Measurements from ENCODE around the gene MPPED1. TPM values are rescaled to one million over a fixed set of nuclear protein-coding genes. Genes with fewer than 3 reads are reported as not detected.

MPPED1 gene
- total RNA-seq, 1 experiment from 2014 or later, result 0.35 TPM

GRCh38 chr22:43544289-43544673, 132.5 kb downstream of the MPPED1 start (continued):
- TF ChIP-seq, protein P1, sequence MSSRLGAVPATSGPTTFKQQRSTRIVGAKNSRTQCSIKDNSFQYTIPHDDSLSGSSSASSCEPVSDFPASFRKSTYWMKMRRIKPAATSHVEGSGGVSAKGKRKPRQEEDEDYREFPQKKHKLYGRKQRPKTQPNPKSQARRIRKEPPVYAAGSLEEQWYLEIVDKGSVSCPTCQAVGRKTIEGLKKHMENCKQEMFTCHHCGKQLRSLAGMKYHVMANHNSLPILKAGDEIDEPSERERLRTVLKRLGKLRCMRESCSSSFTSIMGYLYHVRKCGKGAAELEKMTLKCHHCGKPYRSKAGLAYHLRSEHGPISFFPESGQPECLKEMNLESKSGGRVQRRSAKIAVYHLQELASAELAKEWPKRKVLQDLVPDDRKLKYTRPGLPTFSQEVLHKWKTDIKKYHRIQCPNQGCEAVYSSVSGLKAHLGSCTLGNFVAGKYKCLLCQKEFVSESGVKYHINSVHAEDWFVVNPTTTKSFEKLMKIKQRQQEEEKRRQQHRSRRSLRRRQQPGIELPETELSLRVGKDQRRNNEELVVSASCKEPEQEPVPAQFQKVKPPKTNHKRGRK (CRISPR knock-in tag; IDR thresholded peaks at IDR 0.05; ENCODE audit: borderline replicate concordance), result no peak
- TF ChIP-seq SP1 (CRISPR knock-in tag; conservative IDR thresholded peaks at IDR 0.05) (no peak), GABPB1 (CRISPR knock-in tag; IDR thresholded peaks at IDR 0.05) (no peak), FOXK1 (CRISPR knock-in tag; IDR thresholded peaks at IDR 0.05) (no peak), CDX4 (CRISPR knock-in tag; IDR thresholded peaks at IDR 0.05; ENCODE audit: borderline replicate concordance) (no peak), STAT6 (CRISPR knock-in tag; conservative IDR thresholded peaks at IDR 0.05; ENCODE audit: low read depth) (no peak), E2F5 (CRISPR knock-in tag; IDR thresholded peaks at IDR 0.05) (no peak), ELF4 (CRISPR knock-in tag; IDR thresholded peaks at IDR 0.05; ENCODE audit: low read depth) (no peak), NR1H2 (CRISPR knock-in tag; IDR thresholded peaks at IDR 0.05) (no peak), ZNF423 (CRISPR knock-in tag; IDR thresholded peaks at IDR 0.05) (no peak)

GRCh38 chr22:43546186-43546585, 134.4 kb downstream of the MPPED1 start:
- Mint-ChIP-seq H3K27ac (no peak overlapping the region), H3K27me3 (ENCODE audit: low read depth) (no peaks in the 10 kb centered on the region), H3K9me3 (no peaks in the 10 kb centered on the region), H3K36me3 (no peaks in the 10 kb centered on the region), H3K4me1 (peaks cover 18% of the 10 kb centered on the region), H3K4me3 (no peak overlapping the region)
- ATAC-seq (no peak), DNase-seq (ENCODE audit: low spot score) (no peak)
- ChIA-PET POLR2A (no interaction called here), CTCF (interaction anchor here (1.1 kb wide), 1 partner anchor 447 kb away, joined by 4 read pairs; no protein-coding TSS in a partner anchor)
- no peak for TF ChIP-seq E2F5 (CRISPR knock-in tag; IDR thresholded peaks at IDR 0.05)
- no peak for TF ChIP-seq ZNF121 (CRISPR knock-in tag; IDR thresholded peaks at IDR 0.05)
- TF ChIP-seq MYBL2 (CRISPR knock-in tag; IDR thresholded peaks at IDR 0.05), result no peak
- TF ChIP-seq, protein P1 (CRISPR knock-in tag; IDR thresholded peaks at IDR 0.05; ENCODE audit: borderline replicate concordance), result no peak
- no peak for TF ChIP-seq ZNF219 (CRISPR knock-in tag; IDR thresholded peaks at IDR 0.05; ENCODE audit: borderline replicate concordance)
- TF ChIP-seq ZNF317 (CRISPR knock-in tag; IDR thresholded peaks at IDR 0.05; ENCODE audit: borderline replicate concordance, low read depth), result no peak
- TF ChIP-seq SP1 (CRISPR knock-in tag; conservative IDR thresholded peaks at IDR 0.05), result no peak
- TF ChIP-seq ZMAT4 (CRISPR knock-in tag; IDR thresholded peaks at IDR 0.05), result no peak
- no peak for TF ChIP-seq EMX1 (CRISPR knock-in tag; IDR thresholded peaks at IDR 0.05)
- TF ChIP-seq, protein P2, sequence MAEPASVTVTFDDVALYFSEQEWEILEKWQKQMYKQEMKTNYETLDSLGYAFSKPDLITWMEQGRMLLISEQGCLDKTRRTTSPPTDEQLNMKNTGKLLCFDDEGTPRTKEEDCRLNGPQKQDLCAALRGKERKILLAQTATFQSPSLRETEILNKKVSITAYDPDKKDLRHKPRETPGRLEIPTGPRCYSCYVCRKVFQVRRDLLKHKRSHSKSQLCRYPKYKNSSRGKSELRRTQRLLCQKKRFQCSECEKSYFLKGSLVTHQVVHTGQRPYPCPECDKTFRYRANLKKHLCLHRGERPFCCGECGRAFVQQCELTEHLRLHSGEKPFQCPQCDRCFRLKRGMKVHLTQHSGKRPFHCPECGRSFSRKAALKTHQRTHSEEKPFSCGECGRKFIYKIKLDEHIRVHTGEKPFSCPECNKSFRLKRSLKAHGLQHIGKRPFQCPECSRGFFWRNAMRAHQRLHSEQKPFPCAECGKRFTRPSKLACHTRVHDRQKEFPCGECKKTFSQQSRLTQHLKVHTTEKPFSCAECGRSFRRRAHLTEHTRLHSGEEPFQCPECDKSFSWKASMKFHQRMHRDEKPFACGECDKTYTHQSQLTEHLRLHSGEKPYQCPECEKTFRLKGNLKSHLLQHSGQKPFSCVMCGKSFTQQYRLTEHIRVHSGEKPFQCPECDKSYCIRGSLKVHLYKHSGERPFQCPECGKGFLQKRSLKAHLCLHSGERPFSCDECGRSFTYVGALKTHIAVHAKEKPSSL (CRISPR knock-in tag; conservative IDR thresholded peaks at IDR 0.05), result no peak
- TF ChIP-seq AFF4 (CRISPR knock-in tag; IDR thresholded peaks at IDR 0.05; ENCODE audit: borderline replicate concordance), result no peak
- TF ChIP-seq NR1H2 (CRISPR knock-in tag; IDR thresholded peaks at IDR 0.05), result no peak
- TF ChIP-seq, protein P3, sequence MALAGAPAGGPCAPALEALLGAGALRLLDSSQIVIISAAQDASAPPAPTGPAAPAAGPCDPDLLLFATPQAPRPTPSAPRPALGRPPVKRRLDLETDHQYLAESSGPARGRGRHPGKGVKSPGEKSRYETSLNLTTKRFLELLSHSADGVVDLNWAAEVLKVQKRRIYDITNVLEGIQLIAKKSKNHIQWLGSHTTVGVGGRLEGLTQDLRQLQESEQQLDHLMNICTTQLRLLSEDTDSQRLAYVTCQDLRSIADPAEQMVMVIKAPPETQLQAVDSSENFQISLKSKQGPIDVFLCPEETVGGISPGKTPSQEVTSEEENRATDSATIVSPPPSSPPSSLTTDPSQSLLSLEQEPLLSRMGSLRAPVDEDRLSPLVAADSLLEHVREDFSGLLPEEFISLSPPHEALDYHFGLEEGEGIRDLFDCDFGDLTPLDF (CRISPR knock-in tag; IDR thresholded peaks at IDR 0.05), result no peak

All from WTC11 (cell line).